ENCODE results near the gene ELK3.

GRCh38 chr12:96213869-96214268 is 19.7 kb downstream of the ELK3 start:
- no peak for TF ChIP-seq CTCF (IDR thresholded peaks at IDR 0.05)
- no peak for TF ChIP-seq EZH2phosphoT487 (IDR thresholded peaks at IDR 0.05)
- no peak for TF ChIP-seq EZH2 (IDR thresholded peaks at IDR 0.05)
